ENCODE data around the gene CCDC172.

The CCDC172 gene

DNA sequence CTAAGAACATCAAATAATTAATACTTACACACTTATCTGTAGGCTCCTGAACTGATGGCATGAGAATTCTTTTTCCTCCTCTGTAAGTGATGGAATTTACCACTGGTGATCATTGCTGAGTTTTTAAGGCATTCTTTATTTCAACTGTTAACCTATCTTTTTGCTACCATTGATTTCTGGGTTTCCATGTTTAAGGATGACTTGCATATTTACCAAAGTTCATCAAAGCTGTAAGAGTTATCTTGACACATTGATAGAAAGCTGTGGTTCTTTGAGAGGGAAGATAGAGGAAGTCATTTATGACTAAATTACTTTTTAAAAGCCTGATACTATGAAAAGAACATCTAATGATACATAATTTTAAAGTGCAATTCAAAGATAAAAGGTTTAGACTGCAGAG, 31.8 kb upstream of the CCDC172 start:
- TF ChIP-seq CTCF (IDR thresholded peaks at IDR 0.05) = no peak

DNA sequence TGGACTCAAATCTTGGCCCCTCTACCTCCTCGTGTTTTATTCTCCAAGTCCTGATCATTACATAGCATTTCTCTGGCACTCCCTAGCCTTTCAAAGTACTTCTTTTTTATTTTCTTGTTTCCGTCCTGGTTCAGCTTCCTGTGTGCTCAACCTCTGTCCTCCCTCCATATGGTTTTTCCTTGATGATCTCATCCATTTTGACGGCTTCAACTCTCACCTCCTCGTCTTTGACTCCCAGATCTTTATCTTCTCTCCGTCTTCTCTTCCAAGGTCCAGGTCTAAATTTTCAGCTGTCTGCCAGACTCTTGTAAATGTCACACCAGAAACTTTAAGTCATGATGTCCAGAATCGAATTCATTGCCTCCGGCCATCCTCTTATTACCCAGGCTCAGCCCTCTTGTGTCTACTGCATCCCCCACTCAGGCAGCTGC, 27.9 kb upstream of the CCDC172 start:
- TF ChIP-seq CTCF (IDR thresholded peaks at IDR 0.05) = no peak

GRCh38 chr10:116298586-116298985, 25.7 kb upstream of the CCDC172 start:
- TF ChIP-seq CTCF (IDR thresholded peaks at IDR 0.05) = no peak

GRCh38 chr10:116300542-116300941, 23.7 kb upstream of the CCDC172 start:
- TF ChIP-seq CTCF (IDR thresholded peaks at IDR 0.05) = no peak

GRCh38 chr10:116304923-116305322, 19.3 kb upstream of the CCDC172 start:
- no peak for TF ChIP-seq CTCF (IDR thresholded peaks at IDR 0.05)

DNA sequence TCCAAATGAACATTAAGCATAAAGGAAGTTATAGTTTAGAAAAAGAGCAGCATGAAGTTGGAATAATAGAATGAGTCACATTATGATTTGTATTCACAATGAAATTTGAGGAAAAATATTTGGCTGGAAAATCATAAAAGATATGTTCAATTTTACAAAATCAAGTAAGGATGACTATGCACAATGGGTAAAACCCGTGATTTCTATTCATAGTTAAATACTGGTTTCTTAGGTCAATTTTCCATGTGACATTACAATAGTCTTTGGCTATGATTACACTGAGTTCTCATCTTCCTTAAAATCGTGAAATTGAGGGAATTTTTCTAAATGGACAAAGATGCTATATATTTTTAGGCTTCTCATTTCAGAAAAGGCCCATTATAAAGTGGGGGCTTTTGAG, 17.4 kb upstream of the CCDC172 start:
- TF ChIP-seq CTCF (IDR thresholded peaks at IDR 0.05) = no peak

DNA sequence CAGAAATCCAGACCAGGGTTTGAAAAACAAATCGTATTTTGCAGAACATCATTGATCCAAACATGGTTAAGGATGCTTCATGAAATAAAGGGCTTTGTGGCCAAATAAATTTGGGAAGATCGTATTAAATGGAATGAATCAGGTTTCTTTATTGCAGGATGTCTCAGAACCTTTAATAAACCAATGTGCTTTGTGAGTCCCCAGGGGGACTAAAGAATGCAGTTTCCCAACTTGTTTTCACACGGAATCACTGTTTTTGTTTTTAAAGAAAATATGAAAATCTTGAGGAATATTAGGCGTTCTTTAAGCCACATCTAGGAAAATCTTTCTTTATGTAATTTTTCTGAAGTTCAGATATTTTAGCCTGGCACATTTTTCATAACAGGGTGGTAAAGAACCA, 16.8 kb upstream of the CCDC172 start:
- no peak for TF ChIP-seq CTCF (IDR thresholded peaks at IDR 0.05)

DNA sequence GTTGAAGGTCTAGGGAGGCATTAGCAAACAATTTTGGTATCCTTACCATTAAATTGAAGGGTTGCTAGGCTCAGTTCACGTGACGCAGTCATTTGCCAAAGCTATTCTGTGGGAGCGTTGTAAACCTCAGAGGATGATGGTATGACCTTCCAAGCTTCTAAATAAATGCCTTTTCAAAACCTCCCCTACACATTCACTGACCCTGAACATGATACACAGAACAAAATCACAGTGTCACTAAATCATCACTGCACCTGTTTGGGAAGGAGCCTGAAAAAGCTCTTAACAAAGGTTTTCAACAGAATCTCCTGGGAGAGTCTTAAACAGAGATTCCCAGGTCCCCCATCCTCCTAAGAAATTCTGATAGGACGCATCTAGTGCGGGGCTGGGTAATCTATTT, 13.2 kb upstream of the CCDC172 start:
- TF ChIP-seq CTCF (IDR thresholded peaks at IDR 0.05) = no peak
